Measurements from ENCODE around the gene KCNJ5. TPM values are rescaled to one million over a fixed set of nuclear protein-coding genes. Genes with fewer than 3 reads are reported as not detected.

The KCNJ5 gene
- total and polyA plus RNA-seq, 2 experiments from 2014 or later, result not detected

DNA sequence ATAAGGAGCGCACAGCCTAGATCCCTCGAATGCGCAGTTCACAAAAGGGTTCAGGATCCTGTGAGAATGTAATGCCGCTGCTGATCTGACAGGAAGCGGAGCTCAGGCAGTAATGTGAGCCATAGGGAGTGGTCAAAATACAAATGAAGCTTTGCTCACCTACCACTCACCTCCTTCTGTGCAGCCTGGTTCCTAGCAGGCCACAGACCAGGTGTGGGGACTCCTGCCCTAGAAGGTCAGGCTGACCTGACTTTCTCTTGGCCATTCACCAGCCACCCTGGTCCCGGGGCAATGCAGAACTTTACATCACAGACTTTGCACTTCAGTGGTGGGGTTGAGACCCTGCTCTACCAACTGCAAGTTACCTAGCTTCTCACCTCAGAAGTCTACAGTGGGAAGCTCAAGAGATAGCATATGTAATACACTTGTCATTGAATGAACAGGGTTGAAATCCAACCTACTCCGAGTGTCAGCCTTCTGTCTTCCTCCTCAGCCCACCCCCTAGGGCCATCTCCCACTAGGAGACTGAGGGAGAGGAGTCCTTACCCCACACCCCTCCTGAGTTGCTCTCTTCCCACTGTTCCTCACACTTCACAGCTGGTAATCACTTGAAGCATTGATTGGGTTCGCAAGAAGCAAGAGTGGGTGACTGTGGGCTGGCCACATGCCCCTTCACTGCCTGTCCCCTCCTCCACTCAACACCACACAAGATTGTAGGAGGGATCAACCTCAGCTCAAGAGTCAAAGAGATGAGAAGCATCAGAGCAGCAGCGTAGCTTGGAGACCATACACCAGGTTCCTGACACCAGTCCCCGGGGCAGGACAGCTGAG lies 22.1 kb upstream of the KCNJ5 start:
- H3K36me3 ChIP-seq (ENCODE audit: insufficient read depth), result no peaks in the 10 kb centered on the region
- 0 out of 2 replicates have a peak, but pooled peaks cover 4% of the 10 kb centered on the region for H3F3A ChIP-seq (replicated peaks; ENCODE audit: low read depth)
- H3K79me2 ChIP-seq (replicated peaks; ENCODE audit: insufficient read depth), result no peaks in the 10 kb centered on the region
- peaks cover 13% of the 10 kb centered on the region for H3K9me2 ChIP-seq (ENCODE audit: insufficient read depth)
- H3K4me1 Mint-ChIP-seq, result peaks cover 41% of the 10 kb centered on the region
- H3K27ac Mint-ChIP-seq, result no peak overlapping the region
- H2AFZ ChIP-seq, result no peak overlapping the region
- TF ChIP-seq NANOG (IDR thresholded peaks at IDR 0.05; ENCODE audit: borderline replicate concordance) (no peak), CREB1 (CRISPR knock-in tag; IDR thresholded peaks at IDR 0.05; ENCODE audit: low read depth) (no peak), ZNF114 (CRISPR knock-in tag; IDR thresholded peaks at IDR 0.05) (no peak), JUNB (IDR thresholded peaks at IDR 0.05; ENCODE audit: unreplicated experiment) (no peak), ZNF331 (CRISPR knock-in tag; IDR thresholded peaks at IDR 0.05; ENCODE audit: low read depth) (no peak), STAT1 (IDR thresholded peaks at IDR 0.05; ENCODE audit: unreplicated experiment) (no peak), EZH2 (IDR thresholded peaks at IDR 0.05; ENCODE audit: low read depth, unreplicated experiment) (no peak), POLR2AphosphoS5 (IDR thresholded peaks at IDR 0.05; ENCODE audit: low read depth) (no peak), EZH2phosphoT487 (IDR thresholded peaks at IDR 0.05; ENCODE audit: unreplicated experiment) (no peak)
- TF ChIP-seq, protein P1, sequence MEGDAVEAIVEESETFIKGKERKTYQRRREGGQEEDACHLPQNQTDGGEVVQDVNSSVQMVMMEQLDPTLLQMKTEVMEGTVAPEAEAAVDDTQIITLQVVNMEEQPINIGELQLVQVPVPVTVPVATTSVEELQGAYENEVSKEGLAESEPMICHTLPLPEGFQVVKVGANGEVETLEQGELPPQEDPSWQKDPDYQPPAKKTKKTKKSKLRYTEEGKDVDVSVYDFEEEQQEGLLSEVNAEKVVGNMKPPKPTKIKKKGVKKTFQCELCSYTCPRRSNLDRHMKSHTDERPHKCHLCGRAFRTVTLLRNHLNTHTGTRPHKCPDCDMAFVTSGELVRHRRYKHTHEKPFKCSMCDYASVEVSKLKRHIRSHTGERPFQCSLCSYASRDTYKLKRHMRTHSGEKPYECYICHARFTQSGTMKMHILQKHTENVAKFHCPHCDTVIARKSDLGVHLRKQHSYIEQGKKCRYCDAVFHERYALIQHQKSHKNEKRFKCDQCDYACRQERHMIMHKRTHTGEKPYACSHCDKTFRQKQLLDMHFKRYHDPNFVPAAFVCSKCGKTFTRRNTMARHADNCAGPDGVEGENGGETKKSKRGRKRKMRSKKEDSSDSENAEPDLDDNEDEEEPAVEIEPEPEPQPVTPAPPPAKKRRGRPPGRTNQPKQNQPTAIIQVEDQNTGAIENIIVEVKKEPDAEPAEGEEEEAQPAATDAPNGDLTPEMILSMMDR (conservative IDR thresholded peaks at IDR 0.05; ENCODE audit: low read depth in 2 of 2), result no peak
- TF ChIP-seq, protein P2, sequence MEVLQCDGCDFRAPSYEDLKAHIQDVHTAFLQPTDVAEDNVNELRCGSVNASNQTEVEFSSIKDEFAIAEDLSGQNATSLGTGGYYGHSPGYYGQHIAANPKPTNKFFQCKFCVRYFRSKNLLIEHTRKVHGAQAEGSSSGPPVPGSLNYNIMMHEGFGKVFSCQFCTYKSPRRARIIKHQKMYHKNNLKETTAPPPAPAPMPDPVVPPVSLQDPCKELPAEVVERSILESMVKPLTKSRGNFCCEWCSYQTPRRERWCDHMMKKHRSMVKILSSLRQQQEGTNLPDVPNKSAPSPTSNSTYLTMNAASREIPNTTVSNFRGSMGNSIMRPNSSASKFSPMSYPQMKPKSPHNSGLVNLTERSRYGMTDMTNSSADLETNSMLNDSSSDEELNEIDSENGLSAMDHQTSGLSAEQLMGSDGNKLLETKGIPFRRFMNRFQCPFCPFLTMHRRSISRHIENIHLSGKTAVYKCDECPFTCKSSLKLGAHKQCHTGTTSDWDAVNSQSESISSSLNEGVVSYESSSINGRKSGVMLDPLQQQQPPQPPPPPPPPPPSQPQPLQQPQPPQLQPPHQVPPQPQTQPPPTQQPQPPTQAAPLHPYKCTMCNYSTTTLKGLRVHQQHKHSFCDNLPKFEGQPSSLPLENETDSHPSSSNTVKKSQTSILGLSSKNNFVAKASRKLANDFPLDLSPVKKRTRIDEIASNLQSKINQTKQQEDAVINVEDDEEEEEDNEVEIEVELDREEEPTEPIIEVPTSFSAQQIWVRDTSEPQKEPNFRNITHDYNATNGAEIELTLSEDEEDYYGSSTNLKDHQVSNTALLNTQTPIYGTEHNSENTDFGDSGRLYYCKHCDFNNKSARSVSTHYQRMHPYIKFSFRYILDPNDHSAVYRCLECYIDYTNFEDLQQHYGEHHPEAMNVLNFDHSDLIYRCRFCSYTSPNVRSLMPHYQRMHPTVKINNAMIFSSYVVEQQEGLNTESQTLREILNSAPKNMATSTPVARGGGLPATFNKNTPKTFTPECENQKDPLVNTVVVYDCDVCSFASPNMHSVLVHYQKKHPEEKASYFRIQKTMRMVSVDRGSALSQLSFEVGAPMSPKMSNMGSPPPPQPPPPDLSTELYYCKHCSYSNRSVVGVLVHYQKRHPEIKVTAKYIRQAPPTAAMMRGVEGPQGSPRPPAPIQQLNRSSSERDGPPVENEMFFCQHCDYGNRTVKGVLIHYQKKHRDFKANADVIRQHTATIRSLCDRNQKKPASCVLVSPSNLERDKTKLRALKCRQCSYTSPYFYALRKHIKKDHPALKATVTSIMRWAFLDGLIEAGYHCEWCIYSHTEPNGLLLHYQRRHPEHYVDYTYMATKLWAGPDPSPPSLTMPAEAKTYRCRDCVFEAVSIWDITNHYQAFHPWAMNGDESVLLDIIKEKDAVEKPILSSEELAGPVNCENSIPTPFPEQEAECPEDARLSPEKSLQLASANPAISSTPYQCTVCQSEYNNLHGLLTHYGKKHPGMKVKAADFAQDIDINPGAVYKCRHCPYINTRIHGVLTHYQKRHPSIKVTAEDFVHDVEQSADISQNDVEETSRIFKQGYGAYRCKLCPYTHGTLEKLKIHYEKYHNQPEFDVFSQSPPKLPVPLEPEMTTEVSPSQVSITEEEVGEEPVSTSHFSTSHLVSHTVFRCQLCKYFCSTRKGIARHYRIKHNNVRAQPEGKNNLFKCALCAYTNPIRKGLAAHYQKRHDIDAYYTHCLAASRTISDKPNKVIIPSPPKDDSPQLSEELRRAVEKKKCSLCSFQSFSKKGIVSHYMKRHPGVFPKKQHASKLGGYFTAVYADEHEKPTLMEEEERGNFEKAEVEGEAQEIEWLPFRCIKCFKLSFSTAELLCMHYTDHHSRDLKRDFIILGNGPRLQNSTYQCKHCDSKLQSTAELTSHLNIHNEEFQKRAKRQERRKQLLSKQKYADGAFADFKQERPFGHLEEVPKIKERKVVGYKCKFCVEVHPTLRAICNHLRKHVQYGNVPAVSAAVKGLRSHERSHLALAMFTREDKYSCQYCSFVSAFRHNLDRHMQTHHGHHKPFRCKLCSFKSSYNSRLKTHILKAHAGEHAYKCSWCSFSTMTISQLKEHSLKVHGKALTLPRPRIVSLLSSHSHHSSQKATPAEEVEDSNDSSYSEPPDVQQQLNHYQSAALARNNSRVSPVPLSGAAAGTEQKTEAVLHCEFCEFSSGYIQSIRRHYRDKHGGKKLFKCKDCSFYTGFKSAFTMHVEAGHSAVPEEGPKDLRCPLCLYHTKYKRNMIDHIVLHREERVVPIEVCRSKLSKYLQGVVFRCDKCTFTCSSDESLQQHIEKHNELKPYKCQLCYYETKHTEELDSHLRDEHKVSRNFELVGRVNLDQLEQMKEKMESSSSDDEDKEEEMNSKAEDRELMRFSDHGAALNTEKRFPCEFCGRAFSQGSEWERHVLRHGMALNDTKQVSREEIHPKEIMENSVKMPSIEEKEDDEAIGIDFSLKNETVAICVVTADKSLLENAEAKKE (CRISPR knock-in tag; IDR thresholded peaks at IDR 0.05), result no peak
- TF ChIP-seq, protein P3, sequence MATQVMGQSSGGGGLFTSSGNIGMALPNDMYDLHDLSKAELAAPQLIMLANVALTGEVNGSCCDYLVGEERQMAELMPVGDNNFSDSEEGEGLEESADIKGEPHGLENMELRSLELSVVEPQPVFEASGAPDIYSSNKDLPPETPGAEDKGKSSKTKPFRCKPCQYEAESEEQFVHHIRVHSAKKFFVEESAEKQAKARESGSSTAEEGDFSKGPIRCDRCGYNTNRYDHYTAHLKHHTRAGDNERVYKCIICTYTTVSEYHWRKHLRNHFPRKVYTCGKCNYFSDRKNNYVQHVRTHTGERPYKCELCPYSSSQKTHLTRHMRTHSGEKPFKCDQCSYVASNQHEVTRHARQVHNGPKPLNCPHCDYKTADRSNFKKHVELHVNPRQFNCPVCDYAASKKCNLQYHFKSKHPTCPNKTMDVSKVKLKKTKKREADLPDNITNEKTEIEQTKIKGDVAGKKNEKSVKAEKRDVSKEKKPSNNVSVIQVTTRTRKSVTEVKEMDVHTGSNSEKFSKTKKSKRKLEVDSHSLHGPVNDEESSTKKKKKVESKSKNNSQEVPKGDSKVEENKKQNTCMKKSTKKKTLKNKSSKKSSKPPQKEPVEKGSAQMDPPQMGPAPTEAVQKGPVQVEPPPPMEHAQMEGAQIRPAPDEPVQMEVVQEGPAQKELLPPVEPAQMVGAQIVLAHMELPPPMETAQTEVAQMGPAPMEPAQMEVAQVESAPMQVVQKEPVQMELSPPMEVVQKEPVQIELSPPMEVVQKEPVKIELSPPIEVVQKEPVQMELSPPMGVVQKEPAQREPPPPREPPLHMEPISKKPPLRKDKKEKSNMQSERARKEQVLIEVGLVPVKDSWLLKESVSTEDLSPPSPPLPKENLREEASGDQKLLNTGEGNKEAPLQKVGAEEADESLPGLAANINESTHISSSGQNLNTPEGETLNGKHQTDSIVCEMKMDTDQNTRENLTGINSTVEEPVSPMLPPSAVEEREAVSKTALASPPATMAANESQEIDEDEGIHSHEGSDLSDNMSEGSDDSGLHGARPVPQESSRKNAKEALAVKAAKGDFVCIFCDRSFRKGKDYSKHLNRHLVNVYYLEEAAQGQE (IDR thresholded peaks at IDR 0.05; ENCODE audit: unreplicated experiment), result no peak
- TF ChIP-seq, protein P4, sequence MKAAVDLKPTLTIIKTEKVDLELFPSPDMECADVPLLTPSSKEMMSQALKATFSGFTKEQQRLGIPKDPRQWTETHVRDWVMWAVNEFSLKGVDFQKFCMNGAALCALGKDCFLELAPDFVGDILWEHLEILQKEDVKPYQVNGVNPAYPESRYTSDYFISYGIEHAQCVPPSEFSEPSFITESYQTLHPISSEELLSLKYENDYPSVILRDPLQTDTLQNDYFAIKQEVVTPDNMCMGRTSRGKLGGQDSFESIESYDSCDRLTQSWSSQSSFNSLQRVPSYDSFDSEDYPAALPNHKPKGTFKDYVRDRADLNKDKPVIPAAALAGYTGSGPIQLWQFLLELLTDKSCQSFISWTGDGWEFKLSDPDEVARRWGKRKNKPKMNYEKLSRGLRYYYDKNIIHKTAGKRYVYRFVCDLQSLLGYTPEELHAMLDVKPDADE (IDR thresholded peaks at IDR 0.05), result no peak
- no peak for DNase-seq (ENCODE audit: low spot score)
- H3K9me3 Mint-ChIP-seq, result no peaks in the 10 kb centered on the region; the same call in 2 of the 3 replicates
- H3K4me3 Mint-ChIP-seq, result no peak overlapping the region
- no peak overlapping the region for H3K4me3 ChIP-seq
- H3K4me1 ChIP-seq (ENCODE audit: insufficient read depth), result peaks cover 22% of the 10 kb centered on the region
- ATAC-seq, result no peak
- H4K20me1 ChIP-seq (replicated peaks; ENCODE audit: insufficient read depth), result no peaks in the 10 kb centered on the region
- H3K36me3 Mint-ChIP-seq (ENCODE audit: low read depth), result peaks cover 2% of the 10 kb centered on the region; the same call in 2 of the 3 replicates
- peaks cover 21% of the 10 kb centered on the region for H3K27me3 Mint-ChIP-seq (ENCODE audit: insufficient read depth, low read depth, poor library complexity)
- H3K27me3 ChIP-seq (ENCODE audit: insufficient read depth), result peaks cover 9% of the 10 kb centered on the region; the same call in 1 of the 2 replicates
- no peak overlapping the region for H3K4me2 ChIP-seq
- no peak overlapping the region for H3K27ac ChIP-seq (ENCODE audit: low read depth)

Data from GM23338 (cell line).